ENCODE results near the gene TOMM20L. TPM values are rescaled to one million over a fixed set of nuclear protein-coding genes. Genes with fewer than 3 reads are reported as not detected.

TOMM20L gene
- polyA plus RNA-seq, 1 of the 3 experiments (the other 2 are of a cell fraction), result not detected

- TF ChIP-seq TEAD4 (IDR thresholded peaks at IDR 0.05; ENCODE audit: borderline replicate concordance, insufficient read depth) (no peak), RCOR1 (IDR thresholded peaks at IDR 0.05; ENCODE audit: low read length) (no peak), FOXM1 (IDR thresholded peaks at IDR 0.05; ENCODE audit: low read depth) (no peak), FOXJ3 (CRISPR knock-in tag; IDR thresholded peaks at IDR 0.05) (no peak), IRF3 (IDR thresholded peaks at IDR 0.05; ENCODE audit: low read depth, low read length) (no peak)
Observed at GRCh38 chr14:58455593-58456265, 60.0 kb downstream of the TOMM20L start (continued).

Small RNA genes within 50 kb of the gene (small RNA-seq; reads per million reads assigned to genes)
- 0 reads per million in 7 experiments for gene RF00019

Other genes starting within 250 kb of the TOMM20L start
- gene ARMH4, start 243.7 kb upstream of the TOMM20L start, polyA plus RNA-seq (2012; rRNA removed), result 0.31 and 0.39 TPM in 2 replicates
- 32.9 and 54.2 TPM in 2 replicates for gene ACTR10, start 195.8 kb upstream of the TOMM20L start, polyA plus RNA-seq (2012; rRNA removed)
- 203 and 214 TPM in 2 replicates for gene PSMA3, start 151.1 kb upstream of the TOMM20L start, polyA plus RNA-seq (2012; rRNA removed)
- gene ARID4A, start 97.4 kb upstream of the TOMM20L start, polyA plus RNA-seq (2012; rRNA removed), result 4.6 and 5.6 TPM in 2 replicates
- gene TIMM9, start 31.6 kb downstream of the TOMM20L start, polyA plus RNA-seq (2012; rRNA removed), result 17.9 and 20.3 TPM in 2 replicates
- gene KIAA0586, start 31.8 kb downstream of the TOMM20L start, polyA plus RNA-seq (2012; rRNA removed), result 7.5 and 9.2 TPM in 2 replicates
- gene DACT1, start 242.0 kb downstream of the TOMM20L start, polyA plus RNA-seq (2012; rRNA removed), result 3.3 and 4.2 TPM in 2 replicates

Measured in SK-N-SH (cell line).